Subcutaneous abdominal adipose tissue (tissue), 5 donors: ENCODE results near the gene ICAM3.
"Not testable (repeated sequence)": the region's sequence is repeated elsewhere in the genome, so short reads cannot be mapped to it uniquely, and the experiment has no call there.

ENCODE experiments used
- H3K27ac ChIP-seq: one replicate; pipeline ENCODE4 v1.7.0; 2013; ENCODE audit warnings: low read depth, mild to moderate bottlenecking, inconsistent platforms, low read length, moderate library complexity
- H3K27me3 ChIP-seq, 5 donors: one replicate each; pipeline ENCODE4 v1.7.0; 2013; ENCODE audit warnings: low read length in 5 of 5, inconsistent platforms in 1 of 5; ENCODE audit not compliant: control insufficient read depth in 5 of 5, insufficient read depth in 4 of 5
- H3K36me3 ChIP-seq, 5 donors: one replicate each; pipeline ENCODE4 v1.7.0; 2013; ENCODE audit warnings: low read length in 5 of 5; ENCODE audit not compliant: control insufficient read depth in 5 of 5, insufficient read depth in 5 of 5
- H3K4me1 ChIP-seq, 5 donors: one replicate each; pipeline ENCODE4 v1.7.0; 2013; ENCODE audit warnings: low read length in 5 of 5, mild to moderate bottlenecking in 3 of 5, moderate library complexity in 1 of 5; ENCODE audit not compliant: control insufficient read depth in 5 of 5, insufficient read depth in 5 of 5
- H3K4me3 ChIP-seq, 5 donors: one replicate each; pipeline ENCODE4 v1.7.0; 2013; ENCODE audit warnings: low read length in 5 of 5, low read depth in 1 of 5
- H3K9ac ChIP-seq, 5 donors: one replicate each; pipeline ENCODE4 v1.7.0; 2013; ENCODE audit warnings: low read length in 5 of 5, mild to moderate bottlenecking in 4 of 5, moderate library complexity in 3 of 5
- H3K9me3 ChIP-seq, 5 donors: one replicate each; pipeline ENCODE4 v1.7.0; 2013; ENCODE audit warnings: low read length in 5 of 5; ENCODE audit not compliant: control insufficient read depth in 5 of 5
- donor health status: healthy.
- donor health status: healthy.
- donor health status: healthy.
- donor health status: healthy.
- donor health status: healthy.

ICAM3 gene

GRCh38 chr19:10339380-10339960 lies at the start of gene ICAM3:
ICAM3 (minus strand) TSS chr19:10339624; CDS start chr19:10339614, 10 bp downstream.
- Histone ChIP-seq H3K36me3 (no peaks in the 10 kb centered on the region), H3K27ac (no peak within 1 kb of the TSS), H3K9ac (peak within 1 kb of the TSS in 2 of 5 donors; percentile 26 to 43), H3K9me3 (no peaks in the 10 kb centered on the region), H3K4me1 (peaks cover 1 to 23% (median 14%) of the 10 kb centered on the region in 5 donors), H3K4me3 (peak within 1 kb of the TSS in 2 of 5 donors; percentile 22 to 40), H3K27me3 (no peaks in the 10 kb centered on the region)

- no peak overlapping the region for H3K27ac ChIP-seq
- no peaks in the 10 kb centered on the region for H3K27me3 ChIP-seq
- no peak overlapping the region for H3K9ac ChIP-seq
- H3K4me1 ChIP-seq: peaks cover 0 to 12% (median 3%) of the 10 kb centered on the region in 5 donors
- no peaks in the 10 kb centered on the region for H3K9me3 ChIP-seq
- H3K36me3 ChIP-seq: peaks cover 0 to 33% (median 30%) of the 10 kb centered on the region in 5 donors
- no peak overlapping the region for H3K4me3 ChIP-seq
These were observed 49.5 kb upstream of the ICAM3 start for GRCh38 chr19:10388957-10389356.

- no peak overlapping the region for H3K9ac ChIP-seq
- H3K4me1 ChIP-seq: peaks cover 4 to 28% (median 15%) of the 10 kb centered on the region in 5 donors
- no peaks in the 10 kb centered on the region for H3K27me3 ChIP-seq
- H3K4me3 ChIP-seq: no peak overlapping the region
- H3K36me3 ChIP-seq: no peaks in the 10 kb centered on the region
- no peaks in the 10 kb centered on the region for H3K9me3 ChIP-seq
- H3K27ac ChIP-seq: no peak overlapping the region
These were observed 45.2 kb upstream of the ICAM3 start for GRCh38 chr19:10384580-10384979.

- not testable (repeated sequence) for H3K36me3 ChIP-seq, H3K27me3 ChIP-seq, H3K4me3 ChIP-seq, H3K9me3 ChIP-seq, H3K27ac ChIP-seq, H3K9ac ChIP-seq
- peaks cover 4 to 23% (median 17%) of the 10 kb centered on the region in 5 donors for H3K4me1 ChIP-seq
These were observed 43.7 kb upstream of the ICAM3 start for GRCh38 chr19:10383223-10383499.

GRCh38 chr19:10380313-10381102 lies 41.1 kb upstream of the ICAM3 start, which contains the start of gene TYK2:
TYK2 (minus strand) TSS chr19:10380572; CDS start chr19:10378406, 2,166 bp downstream.
- peak within 1 kb of the TSS; percentile 73 to 97 (median 88) for H3K9ac ChIP-seq
- H3K4me3 ChIP-seq: peak within 1 kb of the TSS; percentile 87 to 96 (median 91)
- no peaks in the 10 kb centered on the region for H3K9me3 ChIP-seq
- peak within 1 kb of the TSS; percentile 82 for H3K27ac ChIP-seq
- H3K27me3 ChIP-seq: no peaks in the 10 kb centered on the region
- peaks cover 4 to 19% (median 17%) of the 10 kb centered on the region in 5 donors for H3K4me1 ChIP-seq
- H3K36me3 ChIP-seq: peaks cover 0 to 15% (median 14%) of the 10 kb centered on the region in 5 donors

GRCh38 chr19:10379880-10380312 lies 40.5 kb upstream of the ICAM3 start:
- peak overlapping the region; percentile 73 to 97 (median 88) for H3K9ac ChIP-seq
- H3K27me3 ChIP-seq: no peaks in the 10 kb centered on the region
- no peaks in the 10 kb centered on the region for H3K9me3 ChIP-seq
- H3K36me3 ChIP-seq: peaks cover 0 to 21% (median 17%) of the 10 kb centered on the region in 5 donors
- peaks cover 4 to 19% (median 17%) of the 10 kb centered on the region in 5 donors for H3K4me1 ChIP-seq
- peak overlapping the region; percentile 82 for H3K27ac ChIP-seq
- peak overlapping the region; percentile 87 to 95 (median 91) for H3K4me3 ChIP-seq

- Histone ChIP-seq H3K9me3 (no peaks in the 10 kb centered on the region), H3K4me3 (no peak overlapping the region), H3K27ac (no peak overlapping the region), H3K9ac (peak overlapping the region in 1 of 5 donors; percentile 23), H3K4me1 (peaks cover 4 to 19% (median 17%) of the 10 kb centered on the region in 5 donors), H3K27me3 (no peaks in the 10 kb centered on the region), H3K36me3 (peaks cover 0 to 29% (median 20%) of the 10 kb centered on the region in 5 donors)
These were observed 38.7 kb upstream of the ICAM3 start for GRCh38 chr19:10378124-10378523.

GRCh38 chr19:10377140-10377640 lies 37.8 kb upstream of the ICAM3 start:
- Histone ChIP-seq H3K36me3 (peaks cover 0 to 31% (median 21%) of the 10 kb centered on the region in 5 donors), H3K4me1 (peaks cover 4 to 17% (median 14%) of the 10 kb centered on the region in 5 donors)
- H3K27me3 ChIP-seq, H3K9ac ChIP-seq, H3K27ac ChIP-seq, H3K9me3 ChIP-seq, H3K4me3 ChIP-seq: not testable (repeated sequence)

GRCh38 chr19:10374931-10375330 lies 35.5 kb upstream of the ICAM3 start:
- no peaks in the 10 kb centered on the region for H3K27me3 ChIP-seq

GRCh38 chr19:10372690-10373089 lies 33.3 kb upstream of the ICAM3 start:
- Histone ChIP-seq H3K9ac (no peak overlapping the region), H3K4me3 (no peak overlapping the region), H3K9me3 (no peaks in the 10 kb centered on the region), H3K27me3 (no peaks in the 10 kb centered on the region), H3K36me3 (peaks cover 3 to 55% (median 36%) of the 10 kb centered on the region in 5 donors), H3K4me1 (no peaks in the 10 kb centered on the region), H3K27ac (no peak overlapping the region)

More at GRCh38 chr19:10374931-10375330, 35.5 kb upstream of the ICAM3 start:
- no peak overlapping the region for H3K27ac ChIP-seq
- peaks cover 3 to 46% (median 27%) of the 10 kb centered on the region in 5 donors for H3K36me3 ChIP-seq
- peaks cover 0 to 7% (median 6%) of the 10 kb centered on the region in 5 donors for H3K4me1 ChIP-seq
- no peaks in the 10 kb centered on the region for H3K9me3 ChIP-seq
- H3K4me3 ChIP-seq: no peak overlapping the region
- no peak overlapping the region for H3K9ac ChIP-seq
